ENCODE measurements around the gene CDC20B. TPM values are rescaled to one million over a fixed set of nuclear protein-coding genes. Genes with fewer than 3 reads are reported as not detected.

CDC20B gene
- polyA plus RNA-seq, 1 of the 3 experiments (the other 2 are of a cell fraction), result 0.03 TPM

GRCh38 chr5:55175781-55176175 lies 2.8 kb upstream of the CDC20B start:
- no peak overlapping the region for H3K27ac ChIP-seq (ENCODE audit: low read depth in 2 of 2, low read length in 1 of 2)
- CTCF ChIA-PET, result interaction anchor here (0.8 to 2.1 kb wide), 2 partner anchors 50 to 56 kb away, joined by 3 to 6 read pairs; no protein-coding TSS in a partner anchor
- no peak for TF ChIP-seq RCOR1 (IDR thresholded peaks at IDR 0.05; ENCODE audit: low read length)
- TF ChIP-seq RAD21 (IDR thresholded peaks at IDR 0.05; ENCODE audit: low read length), result no peak
- no peak for TF ChIP-seq TEAD4 (IDR thresholded peaks at IDR 0.05; ENCODE audit: borderline replicate concordance, insufficient read depth)
- TF ChIP-seq, protein P1, sequence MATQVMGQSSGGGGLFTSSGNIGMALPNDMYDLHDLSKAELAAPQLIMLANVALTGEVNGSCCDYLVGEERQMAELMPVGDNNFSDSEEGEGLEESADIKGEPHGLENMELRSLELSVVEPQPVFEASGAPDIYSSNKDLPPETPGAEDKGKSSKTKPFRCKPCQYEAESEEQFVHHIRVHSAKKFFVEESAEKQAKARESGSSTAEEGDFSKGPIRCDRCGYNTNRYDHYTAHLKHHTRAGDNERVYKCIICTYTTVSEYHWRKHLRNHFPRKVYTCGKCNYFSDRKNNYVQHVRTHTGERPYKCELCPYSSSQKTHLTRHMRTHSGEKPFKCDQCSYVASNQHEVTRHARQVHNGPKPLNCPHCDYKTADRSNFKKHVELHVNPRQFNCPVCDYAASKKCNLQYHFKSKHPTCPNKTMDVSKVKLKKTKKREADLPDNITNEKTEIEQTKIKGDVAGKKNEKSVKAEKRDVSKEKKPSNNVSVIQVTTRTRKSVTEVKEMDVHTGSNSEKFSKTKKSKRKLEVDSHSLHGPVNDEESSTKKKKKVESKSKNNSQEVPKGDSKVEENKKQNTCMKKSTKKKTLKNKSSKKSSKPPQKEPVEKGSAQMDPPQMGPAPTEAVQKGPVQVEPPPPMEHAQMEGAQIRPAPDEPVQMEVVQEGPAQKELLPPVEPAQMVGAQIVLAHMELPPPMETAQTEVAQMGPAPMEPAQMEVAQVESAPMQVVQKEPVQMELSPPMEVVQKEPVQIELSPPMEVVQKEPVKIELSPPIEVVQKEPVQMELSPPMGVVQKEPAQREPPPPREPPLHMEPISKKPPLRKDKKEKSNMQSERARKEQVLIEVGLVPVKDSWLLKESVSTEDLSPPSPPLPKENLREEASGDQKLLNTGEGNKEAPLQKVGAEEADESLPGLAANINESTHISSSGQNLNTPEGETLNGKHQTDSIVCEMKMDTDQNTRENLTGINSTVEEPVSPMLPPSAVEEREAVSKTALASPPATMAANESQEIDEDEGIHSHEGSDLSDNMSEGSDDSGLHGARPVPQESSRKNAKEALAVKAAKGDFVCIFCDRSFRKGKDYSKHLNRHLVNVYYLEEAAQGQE (IDR thresholded peaks at IDR 0.05; ENCODE audit: low read depth, low read length), result no peak
- TF ChIP-seq TAF1 (IDR thresholded peaks at IDR 0.05; ENCODE audit: borderline replicate concordance, low read depth, low read length), result no peak
- POLR2A ChIA-PET, result no interaction called here
- no peaks in the 10 kb centered on the region for H3K9me3 ChIP-seq
- no peak overlapping the region for H3K9ac ChIP-seq
- no peaks in the 10 kb centered on the region for H3K9me2 ChIP-seq
- peaks cover 3 to 13% of the 10 kb centered on the region in 2 experiments; a peak in 3 of 4 replicates for H3K4me1 ChIP-seq (ENCODE audit: control insufficient read depth in 1 of 2, insufficient read depth in 2 of 2, low read depth in 1 of 2, low read length in 1 of 2)
- H3K36me3 ChIP-seq (replicated peaks in 1 of 2; ENCODE audit: control insufficient read depth in 1 of 2, insufficient read depth in 2 of 2, low read length in 1 of 2), result no peaks in the 10 kb centered on the region
- no peaks in the 10 kb centered on the region; the same call in 1 of the 2 replicates for H4K20me1 ChIP-seq (ENCODE audit: insufficient read depth)
- no peak overlapping the region for H2AFZ ChIP-seq (ENCODE audit: low read depth)
- peaks cover 14% of the 10 kb centered on the region for H3F3A ChIP-seq (replicated peaks; ENCODE audit: insufficient read depth)
- 10% methylated on average over 7 of the region's 7 CpGs for WGBS (ENCODE audit: low lambda C conversion rate)
- peak overlapping the region in 1 of 2 experiments; percentile 46; a peak in 1 of 4 replicates for H3K4me3 ChIP-seq (ENCODE audit: low read depth in 2 of 2, low read length in 1 of 2)
- no peak for DNase-seq
- no peaks in the 10 kb centered on the region for H3K79me2 ChIP-seq (ENCODE audit: insufficient read depth)
- peak overlapping the region; percentile 82; the same call in 1 of the 2 replicates for H3K4me2 ChIP-seq
- peaks cover 71% of the 10 kb centered on the region for H3K27me3 ChIP-seq (ENCODE audit: insufficient read depth)

DNA sequence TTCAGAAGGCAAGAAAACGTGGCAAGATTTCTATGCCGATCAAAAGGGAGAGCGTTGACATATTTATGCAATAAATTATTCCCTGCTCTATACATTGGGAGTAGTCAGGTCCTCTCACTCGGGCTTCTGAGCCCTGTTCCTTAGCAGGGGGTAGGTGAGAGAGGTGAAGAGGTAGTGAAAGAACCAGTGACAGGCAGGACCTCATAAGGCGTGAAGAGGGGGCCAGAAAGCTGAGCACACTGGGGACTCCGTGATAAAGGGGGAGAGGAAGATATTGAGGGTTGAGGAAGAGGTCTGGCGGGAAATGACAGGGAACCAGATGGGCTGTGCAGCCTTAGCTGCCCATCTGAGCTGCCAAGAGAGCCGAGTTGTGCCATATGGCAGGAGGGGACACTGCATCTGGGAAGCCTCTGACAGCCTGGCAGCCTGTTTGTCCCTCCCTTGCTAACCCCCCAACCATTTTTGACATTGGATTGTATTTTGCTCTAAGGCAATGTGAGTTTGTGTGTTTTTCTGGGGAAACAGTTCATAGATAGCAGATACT lies 782 bp upstream of the CDC20B start:
- Histone ChIP-seq H4K20me1 (ENCODE audit: insufficient read depth) (no peaks in the 10 kb centered on the region; the same call in 1 of the 2 replicates), H3K9ac (no peak overlapping the region), H3K9me3 (no peaks in the 10 kb centered on the region), H3K79me2 (ENCODE audit: insufficient read depth) (no peaks in the 10 kb centered on the region), H3K36me3 (replicated peaks in 1 of 2; ENCODE audit: control insufficient read depth in 1 of 2, insufficient read depth in 2 of 2, low read length in 1 of 2) (no peaks in the 10 kb centered on the region), H2AFZ (ENCODE audit: low read depth) (peak overlapping the region; percentile 74), H3K9me2 (no peaks in the 10 kb centered on the region), H3K27ac (ENCODE audit: low read depth in 2 of 2, low read length in 1 of 2) (no peak overlapping the region), H3K4me1 (ENCODE audit: control insufficient read depth in 1 of 2, insufficient read depth in 2 of 2, low read depth in 1 of 2, low read length in 1 of 2) (peaks cover 3 to 13% of the 10 kb centered on the region in 2 experiments; a peak in 3 of 4 replicates), H3K27me3 (ENCODE audit: insufficient read depth) (peaks cover 52% of the 10 kb centered on the region), H3K4me2 (peak overlapping the region; percentile 98), H3K4me3 (ENCODE audit: low read depth in 2 of 2, low read length in 1 of 2) (peak overlapping the region; percentile 51 to 59), H3F3A (replicated peaks; ENCODE audit: insufficient read depth) (peaks cover 14% of the 10 kb centered on the region)
- DNase-seq, result peak; percentile 53
- POLR2A ChIA-PET, result no interaction called here
- CTCF ChIA-PET, result interaction anchor here (0.9 to 1.7 kb wide), 6 partner anchors 9 to 656 kb away, joined by 3 to 6 read pairs (median 4); partner anchors contain the start of genes GPX8 and SNX18
- 8% methylated on average over 8 of the region's 8 CpGs for WGBS (ENCODE audit: low lambda C conversion rate)
- TF ChIP-seq ELF1 (IDR thresholded peaks at IDR 0.05) (no peak), FOXM1 (IDR thresholded peaks at IDR 0.05; ENCODE audit: low read depth) (no peak), TAF1 (IDR thresholded peaks at IDR 0.05; ENCODE audit: borderline replicate concordance, low read depth, low read length) (no peak), YY1 (IDR thresholded peaks at IDR 0.05; ENCODE audit: low read depth) (no peak), GATA2 (CRISPR knock-in tag; IDR thresholded peaks at IDR 0.05) (no peak), CHD2 (IDR thresholded peaks at IDR 0.05; ENCODE audit: low read length, partially characterized antibody) (no peak), MXI1 (IDR thresholded peaks at IDR 0.05; ENCODE audit: low read depth, low read length) (no peak), MEF2A (IDR thresholded peaks at IDR 0.05; ENCODE audit: borderline replicate concordance, low read depth) (no peak), JUND (IDR thresholded peaks at IDR 0.05) (no peak), RCOR1 (IDR thresholded peaks at IDR 0.05; ENCODE audit: low read length) (no peak), IRF3 (IDR thresholded peaks at IDR 0.05; ENCODE audit: low read depth, low read length) (no peak)
- TF ChIP-seq, protein P1 (IDR thresholded peaks at IDR 0.05; ENCODE audit: low read depth, low read length), result no peak
- TF ChIP-seq, protein P2, sequence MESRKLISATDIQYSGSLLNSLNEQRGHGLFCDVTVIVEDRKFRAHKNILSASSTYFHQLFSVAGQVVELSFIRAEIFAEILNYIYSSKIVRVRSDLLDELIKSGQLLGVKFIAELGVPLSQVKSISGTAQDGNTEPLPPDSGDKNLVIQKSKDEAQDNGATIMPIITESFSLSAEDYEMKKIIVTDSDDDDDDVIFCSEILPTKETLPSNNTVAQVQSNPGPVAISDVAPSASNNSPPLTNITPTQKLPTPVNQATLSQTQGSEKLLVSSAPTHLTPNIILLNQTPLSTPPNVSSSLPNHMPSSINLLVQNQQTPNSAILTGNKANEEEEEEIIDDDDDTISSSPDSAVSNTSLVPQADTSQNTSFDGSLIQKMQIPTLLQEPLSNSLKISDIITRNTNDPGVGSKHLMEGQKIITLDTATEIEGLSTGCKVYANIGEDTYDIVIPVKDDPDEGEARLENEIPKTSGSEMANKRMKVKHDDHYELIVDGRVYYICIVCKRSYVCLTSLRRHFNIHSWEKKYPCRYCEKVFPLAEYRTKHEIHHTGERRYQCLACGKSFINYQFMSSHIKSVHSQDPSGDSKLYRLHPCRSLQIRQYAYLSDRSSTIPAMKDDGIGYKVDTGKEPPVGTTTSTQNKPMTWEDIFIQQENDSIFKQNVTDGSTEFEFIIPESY (IDR thresholded peaks at IDR 0.05; ENCODE audit: borderline replicate concordance, low read depth), result no peak

Measured in SK-N-SH (cell line).